A673 (cell line): ENCODE measurements around the gene PLA2G4A. TPM values are rescaled to one million over a fixed set of nuclear protein-coding genes. Genes with fewer than 3 reads are reported as not detected.

Experiments
- BruUV-seq: library from RNA; stranded (reverse); fragments of 400-500 nt; replicated peaks from 2 replicates; lab custom pipeline; 2021; lab: Mats Ljungman, UMichigan
- CTCF ChIA-PET: fragments of 300-600 bp; sonication (Branson Sonifier 250); formaldehyde crosslinking; loops from one replicate; lab custom pipeline; 2022; ENCODE audit warnings: antibody characterized with exemption; lab: Charles Lee
- POLR2A ChIA-PET: fragments of 300-600 bp; sonication (Branson Sonifier 250); formaldehyde crosslinking; loops from one replicate; lab custom pipeline; 2022; ENCODE audit warnings: antibody characterized with exemption; ENCODE audit not compliant: low non-redundant PET; lab: Charles Lee
- DNase-seq: peaks from one replicate; pipeline ENCODE4 v3.0.0-alpha.2; 2015; ENCODE audit warnings: low spot score
- H3K27ac ChIP-seq: fragments of 200-600 bp; sonication (generic); 2 replicates; pipeline ENCODE4 v1.5.1; 2016; ENCODE audit warnings: mixed run types, low read depth, mild to moderate bottlenecking, mixed read lengths, antibody characterized with exemption, low read length; ENCODE audit not compliant: poor library complexity, severe bottlenecking
- H3K27me3 ChIP-seq: fragments of 200-600 bp; sonication (generic); replicated peaks from 2 replicates; pipeline ENCODE4 v1.6.1; 2017; ENCODE audit warnings: mixed run types, low read depth, mild to moderate bottlenecking, mixed read lengths, antibody characterized with exemption, low read length; ENCODE audit not compliant: insufficient read depth, poor library complexity
- H3K36me3 ChIP-seq: fragments of 200-600 bp; sonication (generic); 2 replicates; pipeline ENCODE4 v1.6.1; 2016; ENCODE audit warnings: mixed run types, mild to moderate bottlenecking, mixed read lengths, antibody characterized with exemption, low read length; ENCODE audit not compliant: insufficient read depth, poor library complexity, severe bottlenecking
- H3K4me1 ChIP-seq: fragments of 200-600 bp; sonication (generic); 2 replicates; pipeline ENCODE4 v1.6.1; 2017; ENCODE audit warnings: mixed run types, mild to moderate bottlenecking, mixed read lengths, antibody characterized with exemption, low read length; ENCODE audit not compliant: insufficient read depth, poor library complexity, severe bottlenecking
- H3K4me3 ChIP-seq: fragments of 200-600 bp; sonication (generic); 2 replicates; pipeline ENCODE4 v1.5.1; 2016; ENCODE audit warnings: low read depth, mixed run types, mild to moderate bottlenecking, mixed read lengths, low read length; ENCODE audit not compliant: poor library complexity, severe bottlenecking
- H3K9me3 ChIP-seq: fragments of 200-600 bp; sonication (generic); 2 replicates; pipeline ENCODE4 v1.6.1; 2016; ENCODE audit warnings: mixed run types, low read depth, mild to moderate bottlenecking, mixed read lengths, antibody characterized with exemption, low read length; ENCODE audit not compliant: poor library complexity, severe bottlenecking
- EZH2 ChIP-seq: fragments of 200-600 bp; sonication (generic); IDR thresholded peaks from 2 replicates; pipeline ENCODE4 v1.6.1; 2017; ENCODE audit warnings: borderline replicate concordance, low read depth, mild to moderate bottlenecking, mixed read lengths, antibody characterized with exemption, low read length; ENCODE audit not compliant: poor library complexity, severe bottlenecking
- intact Hi-C: fragments of 100-400 bp; cut with micrococcal nuclease; formaldehyde crosslinking; loops from one replicate; pipeline ENCODE4 v1.10.0; 2022; ENCODE audit not compliant: unreplicated experiment
- total RNA-seq: library from RNA; stranded (reverse); gene quantifications from 2 replicates; pipeline ENCODE4 v1.2.3, GENCODE V29; 2021
- TF ChIP-seq, protein P1 (sequence below): fragments of 300-800, 200-600 bp; sonication (generic); conservative IDR thresholded peaks from 2 replicates; pipeline ENCODE4 v1.5.1; 2017; ENCODE audit warnings: low read depth, mild to moderate bottlenecking, antibody characterized with exemption, low read length, moderate library complexity, mixed read lengths

Gene PLA2G4A
- total RNA-seq, 1 experiment from 2014 or later: 34.4 TPM

DNA sequence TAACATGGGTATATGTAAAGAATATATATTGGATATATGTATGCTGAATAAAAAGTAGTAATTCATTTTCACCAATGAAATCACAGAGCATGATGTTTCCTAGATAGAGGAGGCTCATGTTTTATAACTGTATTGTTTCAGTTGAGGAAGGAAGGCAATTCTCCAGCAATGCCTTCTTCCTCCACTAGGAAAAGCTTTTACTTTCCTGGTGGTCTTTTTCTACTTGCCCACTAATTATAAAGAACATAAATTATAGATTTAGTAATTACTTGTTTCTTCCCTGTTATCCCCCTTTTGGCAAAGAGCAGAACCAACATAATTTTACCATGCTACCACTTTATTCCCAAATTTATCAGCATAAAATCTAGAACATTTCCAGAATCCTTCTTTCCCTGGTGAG lies 159.0 kb downstream of the PLA2G4A start:
- no peaks in the 10 kb centered on the region for H3K36me3 ChIP-seq
- H3K9me3 ChIP-seq: no peaks in the 10 kb centered on the region
- intact Hi-C loops: loop anchor here (2.0 to 5.0 kb wide), 3 partner anchors 265 to 583 kb away; partner anchors contain the start of gene PTGS2
- H3K4me3 ChIP-seq: no peak overlapping the region
- no peak for DNase-seq
- no peak overlapping the region for H3K27ac ChIP-seq
- no peak for TF ChIP-seq EZH2
- TF ChIP-seq, protein P1, sequence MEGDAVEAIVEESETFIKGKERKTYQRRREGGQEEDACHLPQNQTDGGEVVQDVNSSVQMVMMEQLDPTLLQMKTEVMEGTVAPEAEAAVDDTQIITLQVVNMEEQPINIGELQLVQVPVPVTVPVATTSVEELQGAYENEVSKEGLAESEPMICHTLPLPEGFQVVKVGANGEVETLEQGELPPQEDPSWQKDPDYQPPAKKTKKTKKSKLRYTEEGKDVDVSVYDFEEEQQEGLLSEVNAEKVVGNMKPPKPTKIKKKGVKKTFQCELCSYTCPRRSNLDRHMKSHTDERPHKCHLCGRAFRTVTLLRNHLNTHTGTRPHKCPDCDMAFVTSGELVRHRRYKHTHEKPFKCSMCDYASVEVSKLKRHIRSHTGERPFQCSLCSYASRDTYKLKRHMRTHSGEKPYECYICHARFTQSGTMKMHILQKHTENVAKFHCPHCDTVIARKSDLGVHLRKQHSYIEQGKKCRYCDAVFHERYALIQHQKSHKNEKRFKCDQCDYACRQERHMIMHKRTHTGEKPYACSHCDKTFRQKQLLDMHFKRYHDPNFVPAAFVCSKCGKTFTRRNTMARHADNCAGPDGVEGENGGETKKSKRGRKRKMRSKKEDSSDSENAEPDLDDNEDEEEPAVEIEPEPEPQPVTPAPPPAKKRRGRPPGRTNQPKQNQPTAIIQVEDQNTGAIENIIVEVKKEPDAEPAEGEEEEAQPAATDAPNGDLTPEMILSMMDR: peak; percentile 34; the same call in 1 of the 2 replicates
- no peaks in the 10 kb centered on the region for H3K27me3 ChIP-seq
- POLR2A ChIA-PET: no interaction called here
- no TSS peak for BruUV-seq
- CTCF ChIA-PET: no interaction called here
- no peaks in the 10 kb centered on the region for H3K4me1 ChIP-seq

DNA sequence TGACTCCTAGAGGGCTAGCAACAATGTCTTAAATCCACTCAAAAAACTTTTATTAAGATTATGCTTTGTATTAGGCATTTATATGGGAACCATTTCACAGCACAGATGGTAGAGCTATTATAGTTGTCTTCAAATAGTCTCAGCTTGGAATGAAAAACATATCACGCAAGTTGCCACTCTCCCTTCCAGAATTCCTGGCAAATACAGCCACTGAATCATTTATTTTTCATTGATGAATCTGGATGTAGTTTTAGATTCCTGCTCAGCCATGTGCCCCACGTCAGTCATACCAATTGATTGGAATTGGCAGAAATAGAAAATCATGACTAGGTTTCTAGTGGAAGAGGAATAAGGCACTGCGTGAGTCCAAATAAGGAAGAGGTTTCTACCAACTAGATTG lies 165.2 kb downstream of the PLA2G4A start:
- POLR2A ChIA-PET: no interaction called here
- Histone ChIP-seq H3K4me1 (peaks cover 5% of the 10 kb centered on the region), H3K27me3 (no peaks in the 10 kb centered on the region), H3K9me3 (no peaks in the 10 kb centered on the region), H3K36me3 (no peaks in the 10 kb centered on the region), H3K27ac (no peak overlapping the region), H3K4me3 (no peak overlapping the region)
- CTCF ChIA-PET: no interaction called here
- intact Hi-C loops: no loop called here
- TF ChIP-seq EZH2: no peak
- TF ChIP-seq, protein P1: no peak
- DNase-seq: no peak
- no TSS peak for BruUV-seq

DNA sequence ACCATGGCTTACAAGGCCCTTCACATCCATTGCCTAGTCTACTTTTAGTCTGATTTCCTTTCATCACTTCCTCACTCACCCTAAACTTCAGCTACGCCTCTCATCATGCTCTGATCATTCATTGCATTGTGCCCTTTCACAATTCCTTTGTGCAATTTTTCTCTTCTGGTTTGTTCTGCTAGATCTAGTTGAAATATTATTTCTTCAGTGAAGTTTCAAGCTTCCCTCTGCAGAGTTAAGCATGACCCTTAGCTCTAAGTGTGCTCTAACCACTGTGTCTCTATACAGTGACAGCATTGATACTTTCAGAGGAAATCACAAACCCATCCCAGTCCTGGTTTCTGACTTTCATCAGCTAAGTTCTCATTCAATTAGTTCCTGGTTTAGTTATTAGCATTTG lies 166.1 kb downstream of the PLA2G4A start:
- Histone ChIP-seq H3K9me3 (no peaks in the 10 kb centered on the region), H3K36me3 (no peaks in the 10 kb centered on the region), H3K27me3 (no peaks in the 10 kb centered on the region), H3K4me1 (peaks cover 5% of the 10 kb centered on the region), H3K27ac (no peak overlapping the region), H3K4me3 (no peak overlapping the region)
- TF ChIP-seq EZH2: no peak
- TF ChIP-seq, protein P1: no peak
- CTCF ChIA-PET: no interaction called here
- BruUV-seq: no TSS peak
- no peak for DNase-seq
- POLR2A ChIA-PET: no interaction called here
- intact Hi-C loops: no loop called here
